ENCODE data around the gene RDH13.

GRCh38 chr19:55075371-55075998 is 12.5 kb upstream of the RDH13 start, which contains the start of gene EPS8L1:
- TF ChIP-seq CTCF (IDR thresholded peaks at IDR 0.05) (no peak), NRF1 (IDR thresholded peaks at IDR 0.05; ENCODE audit: low read depth, low read length) (no peak), EZH2phosphoT487 (IDR thresholded peaks at IDR 0.05; ENCODE audit: borderline replicate concordance, low read depth) (no peak), NFIC (IDR thresholded peaks at IDR 0.05; ENCODE audit: borderline replicate concordance) (no peak), GABPA (IDR thresholded peaks at IDR 0.05; ENCODE audit: low read depth) (no peak), RAD21 (IDR thresholded peaks at IDR 0.05; ENCODE audit: low read length) (no peak), YY1 (IDR thresholded peaks at IDR 0.05; ENCODE audit: low read depth) (no peak), RXRA (IDR thresholded peaks at IDR 0.05; ENCODE audit: borderline replicate concordance, low read depth) (no peak), SIN3A (IDR thresholded peaks at IDR 0.05; ENCODE audit: borderline replicate concordance, low read depth, low read length) (no peak), POLR2AphosphoS5 (IDR thresholded peaks at IDR 0.05; ENCODE audit: low read depth, low read length) (no peak), TAF1 (IDR thresholded peaks at IDR 0.05; ENCODE audit: borderline replicate concordance, low read depth, low read length) (no peak), EP300 (IDR thresholded peaks at IDR 0.05; ENCODE audit: borderline replicate concordance in 1 of 2, low read depth in 1 of 2, low read length in 1 of 2) (no peak), REST (IDR thresholded peaks at IDR 0.05; ENCODE audit: low read depth, low read length) (no peak)
